ENCODE data around the gene IPO5.

- TF ChIP-seq TAF1 (IDR thresholded peaks at IDR 0.05; ENCODE audit: low read depth, low read length) (no peak), POLR2A (IDR thresholded peaks at IDR 0.05; ENCODE audit: low read depth, low read length) (no peak), POLR2AphosphoS5 (IDR thresholded peaks at IDR 0.05; ENCODE audit: low read depth, low read length) (no peak), SPI1 (IDR thresholded peaks at IDR 0.05; ENCODE audit: low read depth, low read length) (no peak)
Measured at GRCh38 chr13:98014766-98015165, 61.3 kb downstream of the IPO5 start.
